GM21381 (cell line): ENCODE results near the gene KIF21B.
A peak's percentile ranks its signal among the peaks of the same experiment; 100 is the strongest.
"Not testable (repeated sequence)": the region's sequence is repeated elsewhere in the genome, so short reads cannot be mapped to it uniquely, and the experiment has no call there.

ENCODE experiments used
- ATAC-seq: cut with Tn5 transposase; IDR thresholded peaks from one replicate; pipeline ENCODE4 v1.9.1; 2021; ENCODE audit warnings: mild to moderate bottlenecking, moderate library complexity; ENCODE audit not compliant: unreplicated experiment

KIF21B gene

DNA sequence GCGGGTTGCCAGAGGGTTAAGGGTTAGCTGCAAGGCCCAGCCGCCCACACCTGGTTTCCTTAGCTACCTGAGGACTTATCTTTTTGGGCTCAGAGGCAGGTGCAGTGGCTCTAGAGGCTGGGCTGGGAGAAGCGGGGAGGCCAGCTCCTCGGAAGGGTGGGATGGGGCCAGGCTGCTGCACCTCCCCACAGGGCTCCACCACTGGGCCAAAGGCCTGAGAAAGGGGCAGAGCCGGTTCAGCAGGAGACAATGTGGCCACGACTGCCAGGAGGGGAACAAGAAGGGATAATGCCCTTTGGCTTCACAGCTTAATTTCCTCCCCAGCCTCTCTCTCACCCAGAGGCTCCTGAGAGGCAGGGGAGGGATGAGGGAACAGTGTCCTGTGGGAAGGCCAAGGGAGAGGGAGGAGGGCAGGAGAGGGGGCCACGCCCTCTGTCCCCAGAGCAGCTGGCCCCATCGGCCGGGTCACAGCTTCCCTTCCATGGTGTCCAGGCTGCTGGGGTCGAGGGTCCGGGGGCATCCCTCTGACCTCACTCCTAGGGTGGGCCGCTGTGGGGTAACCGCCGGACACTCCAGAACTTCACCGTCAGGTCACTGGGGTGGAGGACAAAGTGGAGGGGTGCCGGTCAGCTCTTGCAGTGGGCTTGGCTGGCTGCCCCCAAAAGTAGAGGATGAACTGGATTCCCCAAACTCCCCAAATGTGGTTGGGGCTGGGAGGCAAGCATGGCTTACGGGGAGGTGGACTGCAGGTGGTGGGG, 50.4 kb downstream of the KIF21B start:
- ATAC-seq = no peak

DNA sequence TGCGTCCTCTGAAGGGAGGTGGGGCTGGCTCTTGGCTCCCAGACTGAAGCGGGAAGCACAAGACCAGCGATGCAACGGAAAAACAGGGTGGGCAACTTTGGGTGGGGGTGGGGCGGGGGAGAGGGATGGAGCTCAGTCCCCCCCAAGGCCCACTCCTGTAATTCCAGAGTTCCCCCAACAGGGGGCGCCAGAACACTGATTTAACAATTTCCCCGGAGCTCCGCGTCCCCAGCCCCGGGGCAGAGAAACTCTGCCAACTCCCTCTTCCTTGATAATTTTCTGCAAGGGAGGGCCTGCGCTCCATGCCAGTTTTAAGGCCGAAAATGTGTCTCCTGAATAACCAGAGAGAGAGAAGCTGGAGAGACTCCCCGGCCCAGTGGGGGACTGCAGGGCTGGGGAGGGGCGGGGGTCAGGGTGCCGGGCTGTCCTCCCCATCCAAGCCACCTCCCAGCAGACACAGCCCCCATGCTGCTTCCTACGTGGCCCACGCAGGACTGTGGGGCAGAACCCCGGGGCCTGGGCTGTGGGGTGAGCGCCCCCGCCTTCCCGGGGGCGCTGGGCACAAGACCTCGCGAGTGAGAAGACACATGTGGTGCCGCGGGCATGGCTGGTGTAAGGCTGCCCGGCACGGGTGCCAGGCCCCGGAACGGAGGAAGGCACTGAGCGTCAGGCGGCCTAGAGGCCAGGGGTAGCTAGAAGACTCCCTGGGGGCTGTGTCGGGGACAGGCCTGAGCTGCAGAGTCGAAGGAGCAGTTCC, 51.4 kb downstream of the KIF21B start:
- ATAC-seq = no peak

DNA sequence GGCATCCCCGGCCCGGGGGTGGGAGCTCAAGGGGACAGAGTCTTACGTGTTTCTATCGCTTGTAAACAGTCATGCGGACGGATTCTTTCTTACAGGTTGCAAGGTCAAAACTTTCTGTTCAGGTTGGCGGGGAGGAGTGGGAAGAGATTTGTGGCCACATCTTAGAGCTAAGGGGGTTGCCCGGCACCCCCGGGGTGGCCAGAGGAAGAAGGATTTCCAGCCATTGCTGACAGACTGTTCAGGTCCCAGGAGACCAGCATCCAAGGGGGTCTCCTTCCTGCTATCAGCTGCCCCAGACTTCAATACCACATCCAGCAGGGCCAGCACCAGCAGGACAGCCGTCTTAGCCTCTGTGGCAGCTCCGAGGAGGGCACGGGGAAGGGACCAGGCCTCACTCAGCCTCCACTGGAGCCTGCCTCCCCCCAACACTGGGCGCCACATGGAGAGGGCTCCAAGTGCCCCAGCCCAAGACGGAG, 52.0 kb downstream of the KIF21B start:
- no peak for ATAC-seq

DNA sequence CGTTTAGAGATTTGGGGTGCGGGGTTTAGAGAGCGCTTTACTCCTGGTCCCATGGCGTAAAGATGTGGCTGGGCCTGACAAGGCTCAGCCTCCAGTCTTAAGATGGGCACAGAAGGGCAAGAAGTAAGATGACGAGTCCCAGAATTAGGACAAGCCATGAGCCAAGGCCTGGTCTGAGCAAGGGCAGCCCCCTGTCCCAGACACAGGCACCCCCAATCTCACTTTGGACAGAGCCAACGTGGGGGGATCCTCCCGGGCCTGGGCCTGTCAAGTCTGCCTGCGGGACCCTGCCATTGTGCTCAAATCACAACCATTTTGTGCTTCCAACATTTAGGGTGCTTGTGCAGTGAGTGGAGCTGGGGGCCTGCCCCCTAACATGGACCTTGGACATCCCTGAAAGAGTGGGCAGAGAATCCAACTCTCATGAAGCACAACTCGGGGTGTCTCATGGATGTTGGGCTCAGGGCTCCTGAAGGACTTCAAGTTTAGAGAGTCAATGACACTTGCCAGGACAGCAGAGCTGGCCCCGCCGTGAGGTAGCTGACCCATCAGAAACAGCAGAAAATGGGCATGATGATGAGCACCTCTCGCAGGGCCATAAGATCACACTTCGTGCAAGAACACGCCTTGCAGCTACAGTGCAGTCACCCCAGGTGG, 52.6 kb downstream of the KIF21B start:
- ATAC-seq = no peak

DNA sequence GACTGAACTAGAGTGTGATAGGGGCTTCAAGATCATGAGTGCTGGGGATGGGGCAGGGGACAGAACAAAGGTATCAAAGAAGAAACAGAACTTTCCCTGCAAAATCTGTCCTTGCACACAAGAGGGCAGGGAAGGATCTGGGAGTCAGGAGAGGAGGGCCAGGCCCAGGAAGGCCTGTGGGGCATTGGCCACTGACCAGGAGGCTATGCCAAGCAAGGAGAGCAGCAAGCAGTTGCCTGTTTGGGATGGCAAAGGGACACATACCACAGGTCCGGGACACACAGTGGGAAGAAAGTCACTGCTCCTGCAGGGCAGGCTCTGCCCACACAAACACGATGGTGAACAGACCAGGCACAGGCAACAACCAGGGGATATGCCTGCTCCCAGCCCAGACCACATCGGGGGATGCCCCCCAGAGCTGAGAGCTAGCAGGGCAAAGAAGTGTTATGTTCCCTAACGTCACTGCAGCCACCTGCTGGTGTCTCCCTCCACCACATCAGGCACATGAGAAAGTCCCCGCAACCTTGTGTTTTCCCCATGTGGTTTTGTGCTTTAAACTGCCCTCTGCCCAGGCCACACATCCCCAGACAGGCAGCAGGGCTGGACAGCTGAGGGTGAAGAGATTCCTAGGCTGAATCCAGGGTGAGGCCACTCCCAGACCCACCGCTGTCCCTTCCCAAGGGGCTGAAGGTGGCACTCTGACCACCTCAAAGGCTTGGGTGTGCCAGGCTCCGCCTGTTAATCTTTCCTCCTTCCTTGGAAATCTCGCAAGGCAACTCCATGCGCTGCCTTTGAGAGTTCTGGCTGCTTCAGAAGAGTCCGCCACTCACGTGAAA, 53.6 kb downstream of the KIF21B start:
- peak; percentile 72 for ATAC-seq

DNA sequence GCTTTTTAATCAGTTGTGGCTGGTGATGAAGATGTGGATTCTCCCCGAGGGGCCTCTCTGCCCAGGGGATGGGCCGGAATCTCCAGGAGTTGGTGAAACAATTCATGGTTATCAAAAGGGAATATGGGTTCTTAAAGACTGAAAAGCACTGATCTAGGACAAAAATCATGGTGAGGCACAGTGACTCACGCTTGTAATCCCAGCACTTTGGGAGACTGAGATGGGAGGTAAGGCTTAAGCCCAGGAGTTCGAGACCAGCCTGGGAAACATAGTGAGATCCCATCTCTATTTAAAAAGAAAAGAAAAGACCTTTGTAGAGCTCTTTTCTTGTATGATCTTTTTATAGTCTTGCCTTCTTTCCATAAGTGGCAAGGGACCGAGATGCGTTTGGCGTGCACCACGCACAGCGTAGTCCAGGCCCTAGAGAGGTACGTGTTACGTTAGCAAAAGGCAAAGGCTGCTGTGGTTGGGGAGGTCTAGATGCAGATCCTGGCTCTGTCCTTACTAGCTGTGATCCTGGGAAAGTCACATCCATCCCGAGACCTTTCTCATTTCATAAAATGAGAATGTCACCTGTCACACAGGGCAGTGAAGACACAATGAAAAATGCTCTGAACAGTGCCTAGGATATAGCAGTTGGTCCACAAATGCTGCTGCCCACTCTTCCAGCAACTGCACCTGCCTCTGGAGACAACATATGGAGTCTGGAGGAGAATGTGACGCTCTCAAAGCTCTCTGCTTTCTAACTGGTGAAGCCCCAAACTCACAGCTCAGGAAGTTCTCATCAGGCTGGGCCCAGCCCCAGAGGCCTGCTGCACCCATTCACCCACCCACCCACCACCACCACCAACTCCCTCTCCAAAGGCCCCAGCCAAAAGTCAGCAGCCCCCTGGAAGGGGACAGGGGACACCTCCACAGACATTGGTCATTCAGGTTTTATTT, 54.8 kb downstream of the KIF21B start:
- ATAC-seq = no peak

DNA sequence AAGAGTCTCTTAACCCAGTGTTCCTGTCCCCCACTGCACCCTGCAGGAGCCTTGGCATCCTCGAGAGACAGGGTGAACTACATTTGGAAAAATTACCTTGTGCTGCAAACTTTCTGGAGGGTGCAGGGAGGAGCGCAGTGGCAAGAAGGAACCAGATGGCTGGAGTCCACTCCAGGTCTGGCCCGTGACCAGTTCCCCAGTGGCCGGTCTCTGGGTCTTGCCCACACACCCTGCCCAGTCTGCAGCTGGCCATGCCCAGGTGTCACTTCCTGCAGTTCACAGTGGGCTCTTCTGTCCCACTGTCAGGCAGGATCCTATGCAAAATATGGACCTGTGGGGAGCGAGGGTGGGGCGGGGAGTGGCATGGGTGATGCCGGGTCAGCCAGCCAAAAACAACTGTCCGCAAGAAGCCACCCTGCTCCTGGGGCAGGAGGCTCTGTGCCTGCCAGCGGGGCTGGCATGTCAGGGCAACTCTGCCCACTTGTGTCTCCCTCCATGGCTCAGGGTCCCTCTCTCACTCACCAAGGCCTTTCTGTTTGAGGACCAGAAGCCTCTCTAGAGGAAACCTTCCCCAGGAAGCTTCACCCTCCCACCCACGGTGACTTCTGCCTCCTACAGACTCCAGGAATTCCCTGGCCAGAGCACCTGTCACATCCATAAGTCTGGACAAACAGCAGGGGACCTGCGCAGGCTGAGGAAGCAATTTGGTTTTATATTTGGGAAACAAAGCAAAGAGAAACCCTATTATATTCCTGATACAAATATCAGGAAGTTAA, 55.6 kb downstream of the KIF21B start:
- no peak for ATAC-seq

DNA sequence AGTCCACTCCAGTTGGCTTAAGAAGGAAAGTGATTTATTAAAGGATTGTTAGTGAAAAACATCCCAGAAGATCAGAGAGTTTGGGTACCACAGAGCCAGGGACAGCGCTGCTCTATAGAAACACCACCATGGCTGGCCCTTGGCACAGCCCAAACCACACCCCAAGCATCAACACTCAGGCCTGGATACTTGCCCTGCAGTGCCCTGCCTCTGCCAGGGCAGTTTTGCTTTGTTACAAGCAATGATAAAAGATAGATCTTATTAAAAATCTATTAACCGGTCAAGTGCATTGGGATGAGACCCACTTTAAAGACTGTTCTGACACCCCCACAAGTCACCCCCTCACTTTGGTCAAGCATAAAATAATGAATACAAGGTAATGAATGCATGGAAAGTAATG, 56.6 kb downstream of the KIF21B start:
- ATAC-seq = no peak

DNA sequence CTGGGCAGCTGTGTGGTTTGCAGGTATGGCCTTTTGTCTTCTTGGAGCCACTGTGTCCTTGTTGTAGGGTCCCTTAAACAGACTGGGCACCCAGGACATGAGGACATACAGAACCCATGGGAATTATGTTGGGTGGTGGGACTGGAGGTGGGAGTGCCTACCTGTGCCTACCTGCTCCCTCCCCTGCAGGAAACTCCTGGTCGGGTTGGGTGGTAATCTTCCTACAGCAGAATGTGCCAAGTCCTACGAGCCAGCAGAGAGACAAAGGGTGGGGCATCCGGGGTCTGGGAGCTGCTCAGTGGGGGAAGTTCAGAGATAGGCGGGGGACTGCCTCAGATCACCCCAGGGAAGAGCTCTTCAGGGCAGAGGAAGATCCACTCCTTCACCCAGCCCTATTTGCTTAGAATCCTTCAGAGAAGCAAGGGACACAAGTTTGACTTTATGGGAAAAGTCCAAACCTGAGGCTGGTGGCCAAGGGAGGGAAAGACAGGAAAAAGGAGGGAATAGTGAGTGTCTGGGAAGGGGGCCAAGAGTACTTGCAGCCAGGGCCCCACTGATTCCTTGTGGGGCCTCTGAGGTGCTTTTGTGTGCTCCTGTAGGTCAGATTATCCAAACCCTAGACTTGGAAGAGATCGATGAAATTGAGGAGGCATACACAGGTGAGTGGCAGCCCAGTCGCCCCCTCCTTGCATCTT, 58.3 kb downstream of the KIF21B start:
- ATAC-seq = no peak

DNA sequence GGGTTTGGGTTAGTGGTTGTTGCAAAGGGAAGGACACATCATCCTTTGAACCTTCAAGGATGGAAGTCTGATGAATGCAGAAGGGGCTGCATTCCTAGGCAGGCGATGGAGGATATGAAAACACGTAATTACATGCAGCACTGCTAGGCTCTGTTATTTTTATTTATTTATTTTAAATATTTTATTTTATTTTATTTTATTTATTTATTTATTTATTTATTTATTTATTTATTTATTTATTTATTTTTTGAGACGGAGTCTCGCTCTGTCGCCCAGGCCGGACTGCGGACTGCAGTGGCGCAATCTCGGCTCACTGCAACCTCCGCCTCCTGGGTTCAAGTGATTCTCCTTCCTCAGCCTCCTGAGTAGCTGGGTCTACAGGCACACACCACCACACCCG, 59.6 kb downstream of the KIF21B start:
- not testable (repeated sequence) for ATAC-seq

DNA sequence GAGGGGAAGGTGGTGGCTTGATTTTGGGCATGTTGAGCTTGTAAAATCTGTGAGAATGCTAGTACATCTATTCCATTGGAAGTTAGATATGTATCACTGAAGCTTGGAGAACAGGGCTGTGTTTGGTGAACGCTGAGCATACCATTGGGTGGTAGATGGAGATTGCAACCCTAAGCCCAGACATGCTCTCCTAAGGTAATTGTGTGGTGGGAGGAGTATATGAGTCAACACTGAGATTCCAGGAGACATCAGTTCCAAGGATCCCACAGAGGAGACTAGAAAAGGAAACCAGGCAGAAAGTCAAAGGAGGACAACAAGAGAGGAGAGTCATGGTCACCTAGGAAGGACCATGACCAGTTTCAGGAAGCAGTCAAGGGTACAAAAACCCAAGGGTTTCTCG, 60.4 kb downstream of the KIF21B start:
- no peak for ATAC-seq

DNA sequence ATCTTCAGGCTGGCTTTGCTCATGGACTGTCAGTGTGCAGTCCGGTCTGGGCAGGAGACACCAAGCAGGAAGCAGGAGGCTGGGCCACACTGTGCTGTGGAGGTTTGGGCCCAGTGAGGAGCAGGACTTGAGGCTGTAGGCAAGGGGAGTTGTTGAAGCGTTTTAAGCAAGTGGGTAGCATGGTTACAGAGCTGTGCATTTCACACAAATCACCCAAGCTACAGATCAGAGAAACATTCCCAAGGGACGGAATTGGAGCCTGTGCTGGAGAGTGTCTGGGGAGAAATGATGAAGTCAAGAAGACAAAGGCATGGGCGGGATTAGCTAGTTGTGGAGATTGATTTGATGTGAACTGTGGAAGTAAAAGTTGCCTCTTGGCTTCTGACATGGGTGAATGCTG, 60.9 kb downstream of the KIF21B start:
- ATAC-seq = no peak

DNA sequence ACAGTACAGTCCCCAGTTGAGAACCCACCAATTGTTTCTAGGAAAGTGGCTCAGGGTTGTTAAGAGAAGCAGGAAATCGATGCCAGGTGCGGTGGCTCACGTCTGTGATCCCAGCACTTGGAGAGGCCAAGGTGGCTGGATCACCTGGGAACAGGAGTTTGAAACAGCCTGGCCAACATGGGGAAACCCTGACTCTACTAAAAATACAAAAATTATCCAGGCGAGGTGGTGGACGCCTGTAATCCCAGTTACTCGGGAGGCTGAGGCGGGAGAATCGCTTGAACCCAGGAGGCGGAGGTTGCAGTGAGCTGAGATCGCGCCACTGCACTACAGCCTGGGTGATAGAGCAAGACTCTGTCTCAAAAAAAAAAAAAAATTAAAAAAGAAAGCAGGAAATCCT, 61.4 kb downstream of the KIF21B start:
- ATAC-seq = not testable (repeated sequence)

DNA sequence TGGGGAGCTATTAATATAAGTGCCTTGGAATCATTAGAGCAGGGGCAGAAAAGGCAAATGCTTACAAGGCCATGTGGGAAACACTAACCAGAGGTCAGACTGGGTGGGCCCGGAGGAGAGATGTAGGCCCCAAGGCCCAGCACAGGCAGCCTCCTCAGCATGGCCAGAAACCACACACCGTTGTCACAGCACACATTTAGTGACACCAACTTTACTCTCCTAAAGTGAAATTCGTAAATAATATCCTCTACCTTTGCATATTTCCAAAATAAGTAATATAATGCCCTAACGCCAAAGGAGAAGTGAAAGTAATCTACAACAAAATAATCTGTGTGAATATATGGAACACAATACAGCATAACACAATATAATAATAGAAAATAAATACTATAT, 62.6 kb downstream of the KIF21B start:
- no peak for ATAC-seq

DNA sequence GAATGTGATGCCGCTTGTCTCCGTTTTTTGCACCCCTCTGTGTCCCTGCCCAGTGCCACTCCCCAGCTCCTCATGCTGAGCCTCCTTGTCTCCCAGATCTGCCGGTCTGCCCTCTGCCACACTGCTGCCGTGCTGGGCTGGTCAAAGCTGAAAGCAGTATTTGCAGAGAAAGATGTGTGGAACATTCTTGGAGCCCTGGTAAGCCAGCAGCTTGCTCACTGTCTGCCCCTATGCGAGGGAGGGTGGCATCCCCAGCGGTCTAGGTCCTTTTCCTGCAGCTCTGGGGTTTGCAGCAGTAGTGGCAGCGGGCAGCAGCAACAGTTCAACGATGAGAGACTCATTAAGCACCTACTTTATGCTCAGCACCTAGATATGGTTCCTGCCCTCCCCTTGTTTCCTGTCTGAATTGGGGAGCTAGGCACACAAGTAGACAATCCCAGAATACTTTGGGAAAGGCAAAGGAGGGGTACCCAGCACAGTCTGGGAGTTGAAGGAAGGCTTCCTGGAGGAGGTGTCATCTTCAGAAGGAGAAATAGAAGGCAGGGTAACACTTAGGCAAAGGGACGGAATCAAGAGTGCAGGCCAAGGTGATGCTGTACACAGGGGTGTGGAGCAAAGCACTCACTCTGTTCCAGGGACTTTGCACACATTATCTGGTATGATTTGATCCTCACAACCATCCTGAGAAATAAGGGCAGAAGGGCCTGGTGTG, 63.1 kb downstream of the KIF21B start:
- ATAC-seq = no peak

DNA sequence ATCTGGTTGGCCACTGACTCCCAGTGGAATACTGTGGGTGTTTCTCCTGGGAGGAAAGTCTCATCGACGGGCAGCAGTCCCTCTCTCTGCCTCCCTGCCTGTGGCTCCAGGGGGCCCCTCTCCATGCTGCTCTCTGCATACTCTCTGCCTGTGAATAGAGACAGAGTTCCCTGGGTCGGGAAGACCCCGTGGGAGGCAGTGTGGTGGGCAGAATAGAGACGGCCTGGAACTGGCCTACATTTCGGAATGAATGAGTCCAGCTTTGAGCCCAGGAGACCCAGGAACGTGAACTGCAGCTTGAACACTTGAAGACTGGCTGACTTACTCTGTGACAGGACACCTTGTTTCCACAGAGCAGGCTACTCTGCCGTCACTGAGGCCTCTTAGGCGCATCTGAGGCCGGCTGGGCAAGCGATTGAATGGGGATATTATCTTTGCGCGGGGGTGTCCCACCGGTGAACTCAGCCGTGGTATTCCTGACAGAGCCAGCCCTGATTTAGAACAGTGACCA, 64.0 kb downstream of the KIF21B start:
- ATAC-seq = no peak

DNA sequence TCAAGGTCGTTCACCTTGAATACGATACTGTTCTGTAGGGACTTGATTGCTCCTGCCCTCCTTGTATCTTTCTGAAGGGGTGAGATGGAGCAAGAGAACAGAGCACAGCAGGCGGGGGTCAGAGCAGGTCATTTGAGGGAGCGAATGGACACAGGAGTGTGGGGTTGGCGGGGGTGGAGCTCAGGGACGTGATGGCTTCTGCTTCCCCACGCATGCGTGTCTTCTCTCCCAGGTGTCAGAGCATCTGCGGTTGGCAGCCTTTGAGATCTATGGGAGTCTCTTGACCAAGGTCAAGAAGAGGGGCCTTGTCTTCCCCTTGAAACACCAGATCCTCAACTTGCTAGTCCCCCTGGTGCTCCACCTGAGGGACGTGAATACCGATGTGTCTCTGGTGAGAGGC, 64.9 kb downstream of the KIF21B start:
- no peak for ATAC-seq

DNA sequence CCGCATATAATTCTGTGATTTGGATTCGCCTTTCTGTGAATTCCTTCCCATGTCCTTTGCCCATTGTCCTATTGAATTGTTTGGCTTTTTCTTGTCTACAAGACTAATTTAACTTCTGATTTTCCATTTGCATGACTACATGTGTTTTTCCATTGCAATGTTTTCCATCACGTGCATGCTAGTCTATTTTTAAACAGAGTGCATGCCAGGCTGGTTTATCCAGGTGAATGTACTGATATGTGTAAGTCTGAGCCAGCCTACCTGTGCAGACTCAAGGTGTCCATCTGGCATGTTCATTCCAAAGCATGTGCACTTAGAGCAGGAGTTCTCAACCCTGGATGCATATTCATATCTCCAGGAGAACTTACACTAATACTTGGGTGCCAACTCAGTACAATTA, 69.1 kb downstream of the KIF21B start:
- ATAC-seq = no peak
